GM21529 (cell line): Measurements from ENCODE around the gene RAB32.
"Not testable (repeated sequence)": the region's sequence is repeated elsewhere in the genome, so short reads cannot be mapped to it uniquely, and the experiment has no call there.

Experiments
- ATAC-seq: cut with Tn5 transposase; IDR thresholded peaks from one replicate; pipeline ENCODE4 v1.9.1; 2021; ENCODE audit not compliant: unreplicated experiment

Gene RAB32

GRCh38 chr6:146543211-146543939, at the start of gene RAB32:
RAB32 (plus strand) TSS chr6:146543833; CDS start chr6:146543872, 39 bp downstream.
- no peak for ATAC-seq

DNA sequence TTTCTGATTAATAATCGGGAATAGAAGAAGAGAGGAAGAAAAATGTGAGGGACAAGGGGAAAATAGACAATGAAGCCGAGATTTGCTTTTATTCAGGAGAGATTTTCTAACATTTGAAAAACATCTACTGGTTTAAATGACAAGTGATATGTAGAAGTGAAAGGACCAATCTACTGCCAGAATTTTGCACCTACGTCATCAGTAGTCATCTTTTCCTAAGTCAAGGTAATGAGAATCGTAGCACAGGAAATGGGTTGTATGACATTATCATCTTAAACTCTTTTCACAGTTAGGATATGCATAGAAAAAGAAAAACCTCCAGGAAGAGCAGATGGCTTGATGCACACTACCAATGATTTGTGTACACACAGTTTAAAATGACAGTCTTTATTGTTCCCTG, 45.3 kb upstream of the RAB32 start:
- ATAC-seq, result no peak

DNA sequence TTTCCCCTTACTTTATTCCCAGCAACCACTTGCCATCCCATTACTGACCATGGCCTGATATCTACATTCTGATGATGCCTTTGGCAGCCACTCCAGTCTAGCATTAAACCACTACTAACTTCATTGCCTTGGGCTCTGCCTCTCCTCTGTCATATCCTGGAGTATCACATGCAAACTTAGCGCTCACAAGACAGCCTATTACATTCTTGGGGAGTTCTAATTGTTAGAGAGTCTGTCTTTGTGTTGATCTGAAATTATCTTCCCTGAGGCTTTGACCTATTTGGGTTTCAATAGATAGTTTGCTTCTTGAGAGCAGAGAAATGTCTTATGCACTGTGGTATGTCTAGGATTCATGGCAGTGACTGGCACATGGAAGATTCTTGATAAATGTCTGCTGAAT, 40.5 kb upstream of the RAB32 start:
- no peak for ATAC-seq

DNA sequence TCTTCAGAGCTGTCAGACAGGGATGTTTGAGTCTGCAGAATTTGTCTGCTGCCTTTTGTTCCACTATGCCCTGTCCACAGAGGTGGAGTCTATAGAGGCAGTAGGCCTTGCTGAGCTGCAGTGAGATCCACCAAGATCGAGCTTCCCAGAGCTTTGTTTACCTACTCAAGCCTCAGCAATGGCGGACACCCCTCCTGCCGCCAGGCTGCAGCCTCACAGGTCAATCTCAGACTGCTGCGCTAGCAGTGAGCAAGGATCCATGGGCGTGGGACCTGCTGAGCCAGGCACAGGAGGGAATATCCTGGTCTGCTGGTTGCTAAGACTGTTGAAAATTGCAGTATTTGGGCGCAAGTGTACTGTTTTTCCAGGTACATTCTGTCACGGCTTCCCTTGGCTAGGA, 28.4 kb upstream of the RAB32 start:
- no peak for ATAC-seq

DNA sequence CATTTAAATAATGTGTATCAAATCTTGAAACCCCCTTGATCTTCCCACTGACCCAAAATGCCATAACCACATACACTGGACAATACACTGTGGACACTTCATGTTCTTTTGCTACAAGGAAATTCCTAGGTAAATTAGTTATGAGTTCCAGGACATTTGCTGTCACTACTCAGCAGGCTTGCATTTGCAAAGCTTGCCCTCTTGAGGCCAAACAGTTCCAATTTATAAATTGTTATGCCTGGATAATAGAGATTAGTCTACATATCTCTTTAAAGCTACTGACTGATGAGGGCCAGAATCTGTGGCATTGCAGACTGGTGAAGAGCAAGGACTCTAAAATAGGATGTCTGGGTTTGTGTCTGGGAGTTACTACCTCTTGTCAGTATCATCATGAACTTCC, 17.4 kb upstream of the RAB32 start:
- no peak for ATAC-seq

DNA sequence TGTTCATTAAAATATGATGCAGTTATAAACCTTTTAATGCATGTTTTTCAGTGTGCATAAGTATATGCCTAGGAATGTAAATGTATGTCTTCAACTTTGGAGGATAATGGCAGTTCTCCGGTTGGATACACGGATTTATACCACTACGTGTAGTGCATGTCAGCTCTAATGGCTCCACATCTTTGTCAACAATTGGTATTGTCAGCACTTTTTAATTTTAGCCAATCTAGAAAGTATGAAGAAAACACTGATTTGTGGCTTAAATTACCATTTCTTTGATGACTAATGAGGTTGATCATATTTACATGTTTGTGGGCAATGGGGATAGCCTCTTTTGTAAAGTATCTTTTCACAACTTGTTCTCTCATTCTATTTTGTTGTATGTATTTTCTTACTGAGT, 10.9 kb upstream of the RAB32 start:
- ATAC-seq, result no peak

DNA sequence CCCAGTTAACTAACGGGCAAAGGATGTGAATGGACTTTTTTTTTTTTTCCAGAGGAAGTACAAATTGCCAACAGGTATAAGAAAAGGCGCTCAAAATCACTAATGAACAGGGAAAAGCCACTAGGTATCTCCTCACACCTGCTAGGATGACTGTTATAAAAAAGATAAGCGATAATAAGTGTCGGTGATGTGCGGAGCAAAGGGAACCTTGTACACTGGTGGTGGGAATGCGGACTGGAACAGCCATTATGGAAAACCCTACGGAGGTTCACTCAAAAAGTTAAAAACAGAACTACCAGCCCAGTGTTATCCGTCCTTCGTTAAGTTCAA, 787 bp upstream of the RAB32 start:
- no peak for ATAC-seq

DNA sequence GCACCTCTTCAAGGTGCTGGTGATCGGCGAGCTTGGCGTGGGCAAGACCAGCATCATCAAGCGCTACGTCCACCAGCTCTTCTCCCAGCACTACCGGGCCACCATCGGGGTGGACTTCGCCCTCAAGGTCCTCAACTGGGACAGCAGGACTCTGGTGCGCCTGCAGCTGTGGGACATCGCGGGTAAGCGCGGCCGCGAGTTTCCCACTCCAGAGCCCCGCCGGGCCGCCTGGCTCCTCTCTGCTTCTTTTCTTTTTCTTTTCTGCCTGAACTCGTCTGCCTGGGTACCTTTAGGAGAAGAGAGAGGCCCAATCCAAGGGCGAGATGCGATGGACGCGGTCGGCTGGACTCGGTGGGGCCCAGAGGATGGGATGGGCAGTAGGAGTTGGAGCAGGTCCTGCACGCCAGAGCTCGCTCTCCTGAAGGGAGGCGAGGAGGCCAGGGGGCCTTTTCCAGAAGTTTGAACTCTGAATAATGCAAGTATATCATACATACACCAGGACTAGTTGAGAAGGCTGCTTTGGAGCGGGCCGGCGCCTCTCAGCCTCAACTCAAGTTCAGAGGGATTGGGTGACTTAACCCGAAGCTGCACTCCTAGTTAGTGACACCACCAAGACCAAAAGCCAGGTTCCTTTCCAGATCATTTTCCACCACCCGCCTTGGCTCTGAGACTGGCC, 445 bp downstream of the RAB32 start:
- no peak for ATAC-seq

GRCh38 chr6:146544616-146545182, 1.1 kb downstream of the RAB32 start:
- no peak for ATAC-seq

DNA sequence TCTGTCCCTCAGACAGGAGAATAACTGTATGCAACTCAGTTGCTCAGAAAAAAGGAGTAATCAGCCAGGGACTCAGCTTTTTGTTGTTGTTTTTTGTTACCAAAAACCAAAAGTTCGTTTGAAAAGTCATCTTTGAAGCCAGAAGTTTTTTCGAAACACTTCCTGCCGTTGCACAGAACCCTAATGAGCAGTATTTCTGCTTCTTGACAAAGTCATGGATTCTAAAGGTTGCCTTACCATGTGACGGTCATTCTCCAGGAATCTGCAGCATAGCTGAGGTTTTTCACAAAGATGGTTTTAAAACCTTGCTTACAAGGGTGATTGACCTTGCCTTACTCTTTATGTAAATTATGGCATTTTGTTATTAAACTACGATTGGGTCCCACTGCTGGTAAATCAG, 1.9 kb downstream of the RAB32 start:
- ATAC-seq, result no peak

GRCh38 chr6:146546443-146547043, 2.9 kb downstream of the RAB32 start:
- no peak for ATAC-seq

DNA sequence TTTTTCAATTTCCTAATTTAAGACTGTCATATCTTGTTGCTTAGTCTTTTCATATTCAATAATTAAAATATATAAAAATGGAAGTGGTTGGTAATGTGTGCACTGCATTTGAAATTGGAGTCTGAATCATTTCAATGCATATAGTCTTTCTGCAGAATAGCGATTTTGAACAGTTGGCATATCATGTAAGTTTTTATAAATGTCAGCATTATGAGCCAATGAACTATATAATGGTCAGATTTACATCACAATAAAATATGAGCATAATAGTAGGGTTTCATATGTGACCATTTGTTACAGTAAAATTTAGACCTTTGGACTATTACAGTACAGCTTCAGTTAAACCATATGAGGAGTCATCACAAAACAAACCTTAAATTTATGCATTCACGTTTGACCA, 4.3 kb downstream of the RAB32 start:
- ATAC-seq, result no peak

- no peak for ATAC-seq
Observed at GRCh38 chr6:146548898-146549374, 5.3 kb downstream of the RAB32 start.

DNA sequence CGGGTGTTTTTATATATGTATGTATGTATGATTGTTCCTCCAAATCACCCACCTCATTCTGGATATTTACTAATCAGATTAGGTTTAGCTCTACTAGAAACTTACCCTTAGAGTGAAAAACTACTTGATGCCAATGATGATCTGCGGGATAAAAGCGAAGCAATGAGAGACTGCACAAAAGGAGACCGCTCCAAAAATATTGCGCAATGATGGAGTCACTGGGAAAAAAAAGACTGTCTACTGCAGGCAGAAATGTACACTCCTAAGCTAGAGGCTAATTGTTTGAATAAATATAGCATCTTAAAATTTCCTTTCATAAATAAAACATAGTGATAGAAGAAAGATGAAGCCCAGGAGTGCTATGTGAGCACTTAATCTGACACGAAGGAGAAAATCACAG, 7.3 kb downstream of the RAB32 start:
- no peak for ATAC-seq

- ATAC-seq, result no peak
Observed at GRCh38 chr6:146551545-146551944, 7.9 kb downstream of the RAB32 start.

DNA sequence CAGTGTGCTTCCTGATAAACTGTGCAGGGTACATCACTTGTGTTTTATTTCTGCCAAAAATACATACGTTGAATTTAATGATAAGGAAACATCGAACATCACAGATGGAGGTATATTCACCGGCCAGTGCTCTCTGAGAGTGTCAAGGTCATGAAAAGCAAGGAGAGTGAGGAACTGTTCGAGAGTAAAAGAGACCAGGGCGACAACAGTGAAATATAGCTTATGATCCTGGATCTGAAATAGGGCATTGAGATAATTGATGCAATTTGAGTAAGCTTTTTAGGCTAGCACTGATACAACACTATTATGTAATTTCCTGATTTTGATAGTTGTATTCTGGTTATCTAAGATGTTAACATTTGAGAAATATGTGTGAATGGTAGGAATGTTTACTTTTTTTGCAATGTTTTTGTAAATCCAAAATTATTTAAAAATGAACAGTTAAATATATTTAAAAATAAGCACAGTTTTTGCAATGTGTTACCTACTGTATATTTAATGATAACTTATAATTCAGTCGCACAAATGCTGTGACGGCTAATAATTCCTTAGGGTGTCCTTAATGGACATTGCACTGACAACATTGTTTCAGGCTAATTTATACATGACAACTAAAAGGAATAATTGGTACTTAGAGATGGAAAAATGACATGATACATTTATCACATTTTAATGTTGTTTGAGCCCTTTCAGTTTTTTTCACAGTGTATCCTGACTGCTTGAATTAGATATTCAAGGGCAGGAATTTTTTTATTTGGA, 9.9 kb downstream of the RAB32 start:
- ATAC-seq, result no peak

DNA sequence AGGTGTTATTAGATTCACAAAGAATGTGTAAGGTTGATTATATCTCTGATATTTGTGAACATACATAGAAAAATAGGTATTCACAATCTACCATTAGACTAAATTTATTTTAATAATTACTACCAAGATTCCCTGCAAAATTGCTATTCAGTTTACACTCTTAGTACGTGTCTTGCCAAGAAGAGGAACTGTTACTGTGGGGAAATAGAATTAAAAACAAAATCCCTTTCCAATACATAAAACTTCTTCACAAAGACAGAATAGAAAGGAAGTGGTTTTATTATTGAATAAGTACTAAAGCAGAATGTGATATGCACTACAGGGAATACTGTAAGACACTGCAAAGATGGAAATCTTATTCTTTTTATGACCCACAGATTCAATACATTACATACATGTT, 17.0 kb downstream of the RAB32 start:
- ATAC-seq, result no peak

DNA sequence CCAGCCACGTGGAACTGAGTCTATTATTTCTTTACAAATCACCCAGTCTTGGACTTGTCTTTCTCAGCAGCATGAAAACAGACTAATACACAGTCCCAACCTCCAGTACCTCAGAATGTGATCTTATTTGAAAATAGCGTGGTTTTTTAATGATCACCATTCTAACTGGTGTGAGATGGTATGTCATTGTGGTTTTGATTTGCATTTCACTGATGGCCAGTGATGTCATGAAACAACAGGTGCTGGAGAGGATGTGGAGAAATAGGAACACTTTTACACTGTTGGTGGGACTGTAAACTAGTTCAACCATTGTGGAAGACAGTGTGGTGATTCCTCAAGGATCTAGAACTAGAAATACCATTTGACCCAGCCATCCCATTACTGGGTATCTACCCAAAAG, 23.0 kb downstream of the RAB32 start:
- ATAC-seq, result not testable (repeated sequence)

- ATAC-seq, result not testable (repeated sequence)
Observed at GRCh38 chr6:146568619-146569018, 25.0 kb downstream of the RAB32 start.

DNA sequence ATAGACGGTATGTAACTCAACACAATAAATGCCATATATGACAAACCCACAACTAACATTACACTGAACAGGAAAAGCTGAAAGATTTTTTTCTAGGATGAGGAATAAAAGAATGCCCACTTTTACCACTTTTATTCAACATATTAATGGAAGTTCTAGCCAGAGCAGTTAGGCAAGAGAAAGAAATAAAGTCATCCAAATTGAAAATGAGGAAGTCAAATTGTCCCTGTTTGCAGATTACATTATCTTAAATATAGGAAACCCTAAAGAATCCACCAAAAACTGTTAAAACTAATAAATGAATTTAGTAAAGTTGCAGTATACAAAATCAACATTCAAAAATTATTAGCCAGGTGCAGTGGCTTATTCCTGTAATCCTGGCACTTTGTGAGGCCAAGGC, 30.6 kb downstream of the RAB32 start:
- ATAC-seq, result no peak

GRCh38 chr6:146578054-146578453, 34.4 kb downstream of the RAB32 start:
- no peak for ATAC-seq
